MG63 (cell line): ENCODE data around the gene ARID1A. TPM values are rescaled to one million over a fixed set of nuclear protein-coding genes. Genes with fewer than 3 reads are reported as not detected.
"Not testable (repeated sequence)": the region's sequence is repeated elsewhere in the genome, so short reads cannot be mapped to it uniquely, and the experiment has no call there.

Source experiments
- DNase-seq: peaks from one replicate; pipeline ENCODE4 v3.0.0-alpha.2; 2020
- H3K27me3 ChIP-seq: fragments of 250-450 bp; sonication (Bioruptor Pico); 2 replicates; pipeline ENCODE4 v1.5.1; 2020; ENCODE audit warnings: mild to moderate bottlenecking, moderate library complexity
- H3K36me3 ChIP-seq: fragments of 250-450 bp; sonication (Bioruptor Pico); 2 replicates; pipeline ENCODE4 v1.5.1; 2020; ENCODE audit warnings: mild to moderate bottlenecking, moderate library complexity
- H3K4me3 ChIP-seq: fragments of 250-450 bp; sonication (Bioruptor Pico); 2 replicates; pipeline ENCODE4 v1.5.1; 2020; ENCODE audit warnings: mild to moderate bottlenecking, moderate library complexity
- H3K9me3 ChIP-seq: fragments of 250-450 bp; sonication (Bioruptor Pico); 2 replicates; pipeline ENCODE4 v1.5.1; 2020; ENCODE audit warnings: mild to moderate bottlenecking, moderate library complexity
- total RNA-seq: library from RNA; depleted of rRNA; stranded (reverse); fragments of >200 nt; shearing (Covaris generic); gene quantifications from 2 replicates; pipeline ENCODE4 v1.2.3, GENCODE V29; 2014; ENCODE audit warnings: low replicate concordance

The ARID1A gene
- total RNA-seq, 1 experiment from 2014 or later, result 14.6 TPM

GRCh38 chr1:26787706-26788514, 92.1 kb downstream of the ARID1A start, which contains the start of gene PIGV:
Gene PIGV (plus strand): TSS chr1:26787950. CDS start chr1:26790816, 2,866 bp downstream.
- Histone ChIP-seq H3K36me3 (peaks cover 14% of the 10 kb centered on the region), H3K4me3 (peak within 1 kb of the TSS; percentile 75), H3K9me3 (no peaks in the 10 kb centered on the region), H3K27me3 (no peaks in the 10 kb centered on the region)
- DNase-seq, result peak; percentile 86

- Histone ChIP-seq H3K4me3 (peak overlapping the region; percentile 75), H3K27me3 (no peaks in the 10 kb centered on the region), H3K9me3 (no peaks in the 10 kb centered on the region), H3K36me3 (peaks cover 9% of the 10 kb centered on the region)
- no peak for DNase-seq
These were observed 92.6 kb downstream of the ARID1A start for GRCh38 chr1:26788515-26788785.

- Histone ChIP-seq H3K9me3 (no peaks in the 10 kb centered on the region), H3K36me3 (peaks cover 5% of the 10 kb centered on the region), H3K27me3 (no peaks in the 10 kb centered on the region), H3K4me3 (peak overlapping the region; percentile 75)
- peak; percentile 82 for DNase-seq
These were observed 93.2 kb downstream of the ARID1A start for GRCh38 chr1:26788836-26789611.

- Histone ChIP-seq H3K4me3 (no peak overlapping the region), H3K27me3 (no peaks in the 10 kb centered on the region), H3K36me3 (no peaks in the 10 kb centered on the region), H3K9me3 (no peaks in the 10 kb centered on the region)
- DNase-seq, result no peak
These were observed 93.7 kb downstream of the ARID1A start for GRCh38 chr1:26789612-26789865.

GRCh38 chr1:26789931-26790330, 94.1 kb downstream of the ARID1A start:
- H3K36me3 ChIP-seq, result no peaks in the 10 kb centered on the region
- no peak for DNase-seq
- no peaks in the 10 kb centered on the region for H3K9me3 ChIP-seq
- no peak overlapping the region for H3K4me3 ChIP-seq
- H3K27me3 ChIP-seq, result no peaks in the 10 kb centered on the region

GRCh38 chr1:26790551-26790953, 94.7 kb downstream of the ARID1A start:
- no peaks in the 10 kb centered on the region for H3K9me3 ChIP-seq
- no peak for DNase-seq

GRCh38 chr1:26791148-26791547, 95.3 kb downstream of the ARID1A start:
- no peaks in the 10 kb centered on the region for H3K9me3 ChIP-seq
- DNase-seq, result no peak
- no peak overlapping the region for H3K4me3 ChIP-seq
- no peaks in the 10 kb centered on the region for H3K36me3 ChIP-seq
- no peaks in the 10 kb centered on the region for H3K27me3 ChIP-seq

More at GRCh38 chr1:26790551-26790953, 94.7 kb downstream of the ARID1A start:
- Histone ChIP-seq H3K36me3 (no peaks in the 10 kb centered on the region), H3K4me3 (no peak overlapping the region), H3K27me3 (no peaks in the 10 kb centered on the region)

- Histone ChIP-seq H3K4me3 (no peak overlapping the region), H3K36me3 (no peaks in the 10 kb centered on the region), H3K27me3 (no peaks in the 10 kb centered on the region), H3K9me3 (no peaks in the 10 kb centered on the region)
- no peak for DNase-seq
These were observed 95.8 kb downstream of the ARID1A start for GRCh38 chr1:26791626-26792025.

GRCh38 chr1:26792924-26793323, 97.1 kb downstream of the ARID1A start:
- H3K36me3 ChIP-seq, result no peaks in the 10 kb centered on the region
- DNase-seq, result no peak
- no peaks in the 10 kb centered on the region for H3K27me3 ChIP-seq
- no peaks in the 10 kb centered on the region for H3K9me3 ChIP-seq
- H3K4me3 ChIP-seq, result no peak overlapping the region

GRCh38 chr1:26794391-26794790, 98.6 kb downstream of the ARID1A start:
- no peaks in the 10 kb centered on the region for H3K36me3 ChIP-seq
- no peaks in the 10 kb centered on the region for H3K27me3 ChIP-seq
- DNase-seq, result no peak
- H3K9me3 ChIP-seq, result no peaks in the 10 kb centered on the region
- no peak overlapping the region for H3K4me3 ChIP-seq

- no peak overlapping the region for H3K4me3 ChIP-seq
- no peaks in the 10 kb centered on the region for H3K36me3 ChIP-seq
- H3K27me3 ChIP-seq, result no peaks in the 10 kb centered on the region; the same call in 1 of the 2 replicates
- H3K9me3 ChIP-seq, result no peaks in the 10 kb centered on the region
- DNase-seq, result no peak
These were observed 101.8 kb downstream of the ARID1A start for GRCh38 chr1:26797627-26798026.

GRCh38 chr1:26799479-26800142, 103.8 kb downstream of the ARID1A start:
- Histone ChIP-seq H3K36me3 (no peaks in the 10 kb centered on the region), H3K4me3 (no peak overlapping the region), H3K9me3 (no peaks in the 10 kb centered on the region), H3K27me3 (no peaks in the 10 kb centered on the region; the same call in 1 of the 2 replicates)
- DNase-seq, result peak; percentile 94

GRCh38 chr1:26803932-26804331, 108.1 kb downstream of the ARID1A start:
- not testable (repeated sequence) for DNase-seq, H3K9me3 ChIP-seq, H3K4me3 ChIP-seq, H3K36me3 ChIP-seq, H3K27me3 ChIP-seq

- not testable (repeated sequence) for H3K4me3 ChIP-seq, H3K9me3 ChIP-seq
- DNase-seq, result peak; percentile 44
These were observed 114.3 kb downstream of the ARID1A start for GRCh38 chr1:26810105-26810504.

GRCh38 chr1:26811057-26811456, 115.2 kb downstream of the ARID1A start:
- H3K4me3 ChIP-seq, result no peak overlapping the region
- no peaks in the 10 kb centered on the region for H3K36me3 ChIP-seq
- no peak for DNase-seq
- no peaks in the 10 kb centered on the region for H3K9me3 ChIP-seq
- no peaks in the 10 kb centered on the region for H3K27me3 ChIP-seq

More at GRCh38 chr1:26810105-26810504, 114.3 kb downstream of the ARID1A start:
- H3K27me3 ChIP-seq, H3K36me3 ChIP-seq: not testable (repeated sequence)

GRCh38 chr1:26811708-26812107, 115.9 kb downstream of the ARID1A start:
- Histone ChIP-seq H3K4me3 (no peak overlapping the region), H3K9me3 (no peaks in the 10 kb centered on the region), H3K36me3 (no peaks in the 10 kb centered on the region), H3K27me3 (no peaks in the 10 kb centered on the region)
- no peak for DNase-seq

- Histone ChIP-seq H3K9me3 (no peaks in the 10 kb centered on the region), H3K27me3 (no peaks in the 10 kb centered on the region)
- DNase-seq, result no peak
These were observed 118.6 kb downstream of the ARID1A start for GRCh38 chr1:26814377-26814776.

More at GRCh38 chr1:26814377-26814776, 118.6 kb downstream of the ARID1A start:
- Histone ChIP-seq H3K36me3 (no peaks in the 10 kb centered on the region), H3K4me3 (no peak overlapping the region)
